B cell (primary cell): ENCODE measurements around the gene MSLN. TPM values are rescaled to one million over a fixed set of nuclear protein-coding genes. Genes with fewer than 3 reads are reported as not detected.

Experiments
- ATAC-seq: fragments of 200-7000 bp; cut with Tn5 transposase; one replicate; pipeline ENCODE4 v1.10.0; 2021; ENCODE audit warnings: low read depth, mild to moderate bottlenecking, moderate number of reproducible peaks, moderate library complexity
- CTCF ChIA-PET: fragments of 350-600 bp; sonication (Branson Sonifier 250); formaldehyde crosslinking; loops from one replicate; lab custom pipeline; 2021; ENCODE audit warnings: antibody characterized with exemption, inconsistent platforms; lab: Charles Lee
- POLR2A ChIA-PET: fragments of 350-600 bp; sonication (Branson Sonifier 250); formaldehyde crosslinking; loops from one replicate; lab custom pipeline; 2021; ENCODE audit warnings: antibody characterized with exemption; lab: Charles Lee
- DNase-seq: peaks from one replicate; pipeline ENCODE4 v3.0.0; 2013
- H2AFZ ChIP-seq: 2 replicates; pipeline ENCODE4 v1.6.1; 2012; ENCODE audit warnings: mild to moderate bottlenecking, low read depth, low read length; ENCODE audit not compliant: insufficient read depth, poor library complexity, severe bottlenecking
- H3K27ac ChIP-seq, 2 donors: 1 replicate in 1 of 2; 2 replicates in 1 of 2; pipeline ENCODE4 v1.5.1; 2012 to 2013; ENCODE audit warnings: low read length in 2 of 2, mild to moderate bottlenecking in 2 of 2, moderate library complexity in 1 of 2
- H3K27me3 ChIP-seq, 4 experiments: fragments of 200-600 bp in 1 of 4; sonication (generic) in 1 of 4; replicated peaks in 1 of 4; 1 replicate in 2 of 4; 2 replicates in 2 of 4; pipeline versions ENCODE4 v1.6.1 to v1.7.0; 2013 to 2016; ENCODE audit warnings: low read length in 3 of 4, mild to moderate bottlenecking in 2 of 4, mixed read lengths in 1 of 4, moderate library complexity in 1 of 4; ENCODE audit not compliant: insufficient read depth in 4 of 4, control insufficient read depth in 3 of 4; ENCODE audit errors: control extremely low read depth in 1 of 4
- H3K36me3 ChIP-seq, 2 experiments: replicated peaks in 1 of 2; 1 replicate in 1 of 2; 2 replicates in 1 of 2; pipeline versions ENCODE4 v1.6.1 to v1.7.1; 2013; ENCODE audit warnings: low read length in 1 of 2; ENCODE audit not compliant: insufficient read depth in 2 of 2, control insufficient read depth in 1 of 2; ENCODE audit errors: control extremely low read depth in 1 of 2, extremely low read depth in 1 of 2
- H3K4me1 ChIP-seq, 2 donors: fragments of 200-600 bp in 1 of 2; sonication (generic) in 1 of 2; 1 replicate in 1 of 2; 2 replicates in 1 of 2; pipeline versions ENCODE4 v1.5.1 to v1.6.1; 2013 to 2017; ENCODE audit warnings: low read length in 2 of 2; ENCODE audit not compliant: control insufficient read depth in 2 of 2, insufficient read depth in 2 of 2
- H3K4me2 ChIP-seq: replicated peaks from 2 replicates; pipeline ENCODE3; 2012; ENCODE audit warnings: mild to moderate bottlenecking, low read depth, low read length; ENCODE audit not compliant: poor library complexity, severe bottlenecking
- H3K4me3 ChIP-seq, 5 experiments: fragments of 200-600 bp in 1 of 5; sonication (generic) in 1 of 5; 1 replicate in 3 of 5; 2 replicates in 2 of 5; pipeline versions ENCODE4 v1.5.1 to v1.7.0; 2011 to 2016; ENCODE audit warnings: low read length in 4 of 5, mild to moderate bottlenecking in 4 of 5, low read depth in 2 of 5, control low read depth in 1 of 5, moderate library complexity in 1 of 5; ENCODE audit not compliant: insufficient read depth in 1 of 5; ENCODE audit errors: control extremely low read depth in 1 of 5, extremely low read depth in 1 of 5
- H3K79me2 ChIP-seq: fragments of 200-600 bp; sonication (generic); one replicate; pipeline ENCODE4 v1.6.0; 2016; ENCODE audit warnings: low read length; ENCODE audit not compliant: control insufficient read depth, insufficient read depth
- H3K9ac ChIP-seq: fragments of 200-600 bp; sonication (generic); 2 replicates; pipeline ENCODE4 v1.6.1; 2017; ENCODE audit warnings: mild to moderate bottlenecking, low read length, moderate library complexity
- H3K9me3 ChIP-seq, 3 donors: one replicate each; pipeline versions ENCODE4 v1.6.1 to v1.7.1; 2013; ENCODE audit warnings: low read length in 2 of 3; ENCODE audit not compliant: control insufficient read depth in 2 of 3, insufficient read depth in 1 of 3; ENCODE audit errors: control extremely low read depth in 1 of 3
- H4K20me1 ChIP-seq: 2 replicates; pipeline ENCODE4 v1.6.0; 2012; ENCODE audit warnings: mild to moderate bottlenecking, low read length; ENCODE audit not compliant: insufficient read depth, control insufficient read depth, poor library complexity, severe bottlenecking
- H3K27ac Mint-ChIP-seq: one replicate; pipeline ENCODE4 v1.8.0; 2021; ENCODE audit warnings: mixed read lengths
- H3K27me3 Mint-ChIP-seq: one replicate; pipeline ENCODE4 v1.8.0; 2021; ENCODE audit warnings: mixed read lengths
- H3K4me1 Mint-ChIP-seq: one replicate; pipeline ENCODE4 v1.8.0; 2021; ENCODE audit warnings: mixed read lengths
- H3K4me3 Mint-ChIP-seq: one replicate; pipeline ENCODE4 v1.8.0; 2021; ENCODE audit warnings: mixed read lengths
- H3K9me3 Mint-ChIP-seq: one replicate; pipeline ENCODE4 v1.8.0; 2022; ENCODE audit warnings: mixed read lengths; ENCODE audit not compliant: insufficient read depth
- EZH2 ChIP-seq: IDR thresholded peaks from 2 replicates; pipeline ENCODE4 v1.6.1; 2012; ENCODE audit warnings: borderline replicate concordance, low read depth, mild to moderate bottlenecking, moderate library complexity, low read length; ENCODE audit not compliant: insufficient read depth, poor library complexity, severe bottlenecking
- WGBS: methylation state at CpG from one replicate; pipeline ENCODE4 v1.1.5; 2013; ENCODE audit warnings: missing lambda C conversion rate; ENCODE audit not compliant: insufficient coverage; 5-methylcytosine and 5-hydroxymethylcytosine counted together
- intact Hi-C: fragments of 100-400 bp; cut with micrococcal nuclease; formaldehyde crosslinking; loops from one replicate; pipeline ENCODE4 v1.10.0; 2022
- polyA plus RNA-seq: library from polyadenylated mRNA; depleted of rRNA; stranded (reverse); fragments of >200 nt; gene quantifications from 2 replicates; pipeline ENCODE4 v1.2.3, GENCODE V29; 2012
- total RNA-seq, 2 donors: library from RNA; stranded (reverse); fragments of 120-200 nt in 1 of 2; gene quantifications; 1 replicate in 1 of 2; 2 replicates in 1 of 2; pipeline versions ENCODE4 v1.2.3 to v1.2.4, GENCODE V29; 2013 to 2022
- TF ChIP-seq, protein P1 (sequence below): fragments of 200-600 bp; IDR thresholded peaks from one replicate; pipeline ENCODE4 v1.8.0; 2022; ENCODE audit warnings: antibody characterized with exemption, mild to moderate bottlenecking

MSLN gene
- total and polyA plus RNA-seq, 2 donors (not counting 1 experiment from before 2014, with no cell fraction given) = not detected

DNA sequence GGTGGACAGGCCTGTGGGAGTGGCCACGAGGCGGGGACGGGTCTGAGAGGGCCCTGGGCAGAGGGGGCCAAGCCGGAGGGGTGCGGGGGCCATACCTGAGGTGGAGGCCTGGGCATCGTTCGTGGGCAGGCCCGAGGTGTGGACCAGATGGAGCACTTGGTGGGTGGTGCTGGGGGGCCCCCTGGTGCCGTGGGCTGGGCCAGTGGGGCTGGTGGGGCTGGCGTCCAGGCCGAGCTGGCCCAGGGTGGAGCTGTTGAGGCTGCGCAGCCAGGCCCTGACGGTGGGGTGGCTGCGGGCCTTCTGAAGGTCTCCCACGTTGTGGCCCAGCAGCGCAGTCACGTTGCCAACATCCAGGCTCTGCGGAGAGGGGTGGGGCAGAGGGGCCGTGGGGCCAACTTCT is 9.4 kb downstream of the MSLN start:
- H3K4me3 ChIP-seq = no peak overlapping the region
- CTCF ChIA-PET = no interaction called here
- Mint-ChIP-seq H3K4me3 (no peak overlapping the region), H3K27me3 (no peaks in the 10 kb centered on the region), H3K27ac (no peak overlapping the region), H3K4me1 (no peaks in the 10 kb centered on the region), H3K9me3 (no peaks in the 10 kb centered on the region)
- POLR2A ChIA-PET = no interaction called here
- TF ChIP-seq EZH2 = no peak
- TF ChIP-seq, protein P1, sequence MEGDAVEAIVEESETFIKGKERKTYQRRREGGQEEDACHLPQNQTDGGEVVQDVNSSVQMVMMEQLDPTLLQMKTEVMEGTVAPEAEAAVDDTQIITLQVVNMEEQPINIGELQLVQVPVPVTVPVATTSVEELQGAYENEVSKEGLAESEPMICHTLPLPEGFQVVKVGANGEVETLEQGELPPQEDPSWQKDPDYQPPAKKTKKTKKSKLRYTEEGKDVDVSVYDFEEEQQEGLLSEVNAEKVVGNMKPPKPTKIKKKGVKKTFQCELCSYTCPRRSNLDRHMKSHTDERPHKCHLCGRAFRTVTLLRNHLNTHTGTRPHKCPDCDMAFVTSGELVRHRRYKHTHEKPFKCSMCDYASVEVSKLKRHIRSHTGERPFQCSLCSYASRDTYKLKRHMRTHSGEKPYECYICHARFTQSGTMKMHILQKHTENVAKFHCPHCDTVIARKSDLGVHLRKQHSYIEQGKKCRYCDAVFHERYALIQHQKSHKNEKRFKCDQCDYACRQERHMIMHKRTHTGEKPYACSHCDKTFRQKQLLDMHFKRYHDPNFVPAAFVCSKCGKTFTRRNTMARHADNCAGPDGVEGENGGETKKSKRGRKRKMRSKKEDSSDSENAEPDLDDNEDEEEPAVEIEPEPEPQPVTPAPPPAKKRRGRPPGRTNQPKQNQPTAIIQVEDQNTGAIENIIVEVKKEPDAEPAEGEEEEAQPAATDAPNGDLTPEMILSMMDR = no peak
- H3K79me2 ChIP-seq = no peaks in the 10 kb centered on the region
- intact Hi-C loops = no loop called here
- peaks cover 0 to 3% of the 10 kb centered on the region in 2 donors for H3K4me1 ChIP-seq
- H3K9me3 ChIP-seq = no peaks in the 10 kb centered on the region
- H3K9ac ChIP-seq = no peak overlapping the region
- no peak overlapping the region for H3K4me2 ChIP-seq
- no peak for DNase-seq
- no peak overlapping the region for H2AFZ ChIP-seq
- H3K27me3 ChIP-seq = peaks cover 0 to 10% (median 0%) of the 10 kb centered on the region in 4 experiments
- no peak for ATAC-seq
- no peaks in the 10 kb centered on the region for H3K36me3 ChIP-seq
- H4K20me1 ChIP-seq = no peaks in the 10 kb centered on the region
- no peak overlapping the region for H3K27ac ChIP-seq
- WGBS = 95% methylated on average over 18 of the region's 19 CpGs

DNA sequence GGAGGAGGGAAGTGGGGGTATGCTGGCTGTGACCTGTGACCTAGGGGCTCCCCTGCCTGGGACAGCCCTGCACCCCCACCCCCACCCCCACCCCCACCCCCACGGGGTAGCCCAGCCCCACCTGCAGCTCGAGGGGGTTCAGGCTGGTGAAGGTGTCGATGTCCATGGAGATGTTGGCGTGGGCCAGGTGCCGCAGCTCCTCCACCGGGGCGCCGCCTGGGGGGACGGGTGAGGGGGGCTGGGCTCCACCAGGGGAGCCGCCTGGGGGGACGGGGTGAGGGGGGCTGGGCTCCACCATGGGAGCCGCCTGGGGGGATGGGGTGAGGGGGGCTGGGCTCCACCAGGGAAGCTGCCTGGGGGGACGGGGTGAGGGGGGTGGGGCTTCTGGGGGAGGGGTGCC is 9.9 kb downstream of the MSLN start:
- no peaks in the 10 kb centered on the region for H3K4me1 Mint-ChIP-seq
- no peaks in the 10 kb centered on the region for H3K27me3 Mint-ChIP-seq
- intact Hi-C loops = no loop called here
- no peak for ATAC-seq
- WGBS = 85% methylated on average over 4 of the region's 13 CpGs
- Histone ChIP-seq H3K9ac (no peak overlapping the region), H3K4me3 (no peak overlapping the region), H3K9me3 (no peaks in the 10 kb centered on the region), H4K20me1 (no peaks in the 10 kb centered on the region), H3K27ac (no peak overlapping the region), H2AFZ (no peak overlapping the region), H3K79me2 (no peaks in the 10 kb centered on the region), H3K27me3 (peaks cover 0 to 10% (median 0%) of the 10 kb centered on the region in 4 experiments), H3K4me2 (no peak overlapping the region), H3K4me1 (peaks cover 0 to 3% of the 10 kb centered on the region in 2 donors), H3K36me3 (no peaks in the 10 kb centered on the region)
- POLR2A ChIA-PET = no interaction called here
- CTCF ChIA-PET = no interaction called here
- H3K27ac Mint-ChIP-seq = no peak overlapping the region
- H3K9me3 Mint-ChIP-seq = no peaks in the 10 kb centered on the region
- no peak overlapping the region for H3K4me3 Mint-ChIP-seq
- DNase-seq = no peak
- TF ChIP-seq, protein P1 = no peak
